ENCODE results near the gene MAOB. TPM values are rescaled to one million over a fixed set of nuclear protein-coding genes. Genes with fewer than 3 reads are reported as not detected.

Gene MAOB
- total RNA-seq, 1 experiment from 2014 or later: 1.1 TPM

- Histone ChIP-seq H4K5ac (ENCODE audit: insufficient read length, low read depth, low read length) (no peak overlapping the region), H3K56ac (ENCODE audit: insufficient read length, low read depth, low read length) (no peak overlapping the region), H4K20me1 (ENCODE audit: control insufficient read depth, insufficient read depth, insufficient read length) (no peaks in the 10 kb centered on the region), H4K91ac (ENCODE audit: insufficient read length, low read depth, low read length) (no peak overlapping the region), H2AFZ (ENCODE audit: low read length) (no peak overlapping the region), H3K27ac (ENCODE audit: insufficient read length, low read depth, low read length) (no peak overlapping the region), H3K9ac (ENCODE audit: extremely low read depth, insufficient read length, low read length) (no peak overlapping the region), H3K18ac (ENCODE audit: insufficient read length, low read depth, low read length) (no peak overlapping the region), H3K9me3 (ENCODE audit: control insufficient read depth, low read depth, low read length) (peaks cover 7% of the 10 kb centered on the region), H3K4me1 (ENCODE audit: insufficient read depth, low read length) (no peaks in the 10 kb centered on the region), H2BK5ac (ENCODE audit: insufficient read length, low read length) (no peak overlapping the region), H3K23me2 (ENCODE audit: insufficient read length, low read depth, low read length, poor library complexity, severe bottlenecking) (no peaks in the 10 kb centered on the region), H2AK5ac (ENCODE audit: insufficient read length, low read length) (no peak overlapping the region), H3K4me2 (ENCODE audit: insufficient read depth, insufficient read length, low read length) (no peak overlapping the region), H4K8ac (replicated peaks; ENCODE audit: insufficient read length, low read depth, low read length) (no peak overlapping the region), H2BK15ac (ENCODE audit: low read depth, low read length) (no peak overlapping the region), H3K79me2 (ENCODE audit: insufficient read depth, low read length) (no peaks in the 10 kb centered on the region), H3T11ph (ENCODE audit: low read length) (no peak overlapping the region), H2BK120ac (ENCODE audit: low read depth, low read length, poor library complexity, severe bottlenecking) (no peak overlapping the region), H3K79me1 (ENCODE audit: insufficient read depth, low read depth, low read length, poor library complexity, severe bottlenecking) (no peaks in the 10 kb centered on the region), H3K23ac (ENCODE audit: insufficient read length, low read depth, low read length) (no peak overlapping the region), H3K4ac (ENCODE audit: low read depth, low read length) (no peak overlapping the region), H3K27me3 (ENCODE audit: insufficient read depth, low read length) (no peaks in the 10 kb centered on the region; the same call in 1 of the 2 replicates), H2BK20ac (ENCODE audit: low read depth, low read length, poor library complexity, severe bottlenecking) (no peak overlapping the region), H3K14ac (ENCODE audit: insufficient read depth, low read length) (no peak overlapping the region), H2BK12ac (ENCODE audit: insufficient read length, low read depth, low read length) (no peak overlapping the region)
- Mint-ChIP-seq H3K27ac (no peak overlapping the region), H3K36me3 (ENCODE audit: insufficient read depth in 1 of 3, low read depth in 3 of 3) (no peaks in the 10 kb centered on the region; a peak in 1 of 7 replicates), H3K4me3 (no peak overlapping the region), H3K9me3 (peaks cover 47 to 58% of the 10 kb centered on the region in 2 experiments), H3K27me3 (ENCODE audit: low read depth) (no peaks in the 10 kb centered on the region; the same call in 1 of the 2 replicates), H3K4me1 (no peaks in the 10 kb centered on the region)
- no peak for DNase-seq
- TF ChIP-seq CTCF (conservative IDR thresholded peaks at IDR 0.05): no peak
- WGBS (ENCODE audit: extremely low coverage, insufficient read length, low lambda C conversion rate): no CpG with 5 or more reads among the region's 1 CpG
These were observed 46.7 kb downstream of the MAOB start for GRCh38 chrX:43835559-43835958.
